ENCODE results near the gene FNDC3A.

Gene FNDC3A

GRCh38 chr13:48975856-48976575 is at the start of gene FNDC3A:
Gene FNDC3A (plus strand): TSS chr13:48975912. CDS start chr13:49006191, 30,279 bp downstream.
- peak; percentile 88 for DNase-seq

- DNase-seq = no peak
Observed at GRCh38 chr13:48928757-48929430, 46.8 kb upstream of the FNDC3A start.

GRCh38 chr13:48930918-48931317 is 44.8 kb upstream of the FNDC3A start:
- no peak for DNase-seq

- DNase-seq = no peak
Observed at GRCh38 chr13:48938308-48938943, 37.3 kb upstream of the FNDC3A start.

GRCh38 chr13:48939728-48940127 is 36.0 kb upstream of the FNDC3A start:
- no peak for DNase-seq

- DNase-seq = no peak
Observed at GRCh38 chr13:48942131-48942530, 33.6 kb upstream of the FNDC3A start.

GRCh38 chr13:48944221-48944620 is 31.5 kb upstream of the FNDC3A start:
- DNase-seq = no peak

- DNase-seq = no peak
Observed at GRCh38 chr13:48945626-48946025, 30.1 kb upstream of the FNDC3A start.

GRCh38 chr13:48946163-48946562 is 29.5 kb upstream of the FNDC3A start:
- no peak for DNase-seq

GRCh38 chr13:48949566-48950500 is 25.9 kb upstream of the FNDC3A start:
- no peak for DNase-seq

GRCh38 chr13:48950501-48950875 is 25.2 kb upstream of the FNDC3A start:
- no peak for DNase-seq

- no peak for DNase-seq
Observed at GRCh38 chr13:48954081-48954480, 21.6 kb upstream of the FNDC3A start.

GRCh38 chr13:48955536-48955935 is 20.2 kb upstream of the FNDC3A start:
- no peak for DNase-seq

GRCh38 chr13:48961379-48961778 is 14.3 kb upstream of the FNDC3A start:
- DNase-seq = no peak

- no peak for DNase-seq
Observed at GRCh38 chr13:48962281-48962680, 13.4 kb upstream of the FNDC3A start.

- no peak for DNase-seq
Observed at GRCh38 chr13:48965736-48966135, 10.0 kb upstream of the FNDC3A start.

GRCh38 chr13:48969685-48970084 is 6.0 kb upstream of the FNDC3A start:
- DNase-seq = no peak

GRCh38 chr13:48973845-48974431 is 1.8 kb upstream of the FNDC3A start:
- DNase-seq = no peak

- DNase-seq = peak; percentile 49
Observed at GRCh38 chr13:48975101-48975855, 434 bp upstream of the FNDC3A start.

GRCh38 chr13:48976576-48977285 is 1.0 kb downstream of the FNDC3A start:
- no peak for DNase-seq

GRCh38 chr13:48977286-48977625 is 1.5 kb downstream of the FNDC3A start:
- DNase-seq = no peak

Measured in right hindlimb (tissue), 1 donor.